Measurements from ENCODE around the gene PYROXD2.
A peak's percentile ranks its signal among the peaks of the same experiment; 100 is the strongest.

PYROXD2 gene

DNA sequence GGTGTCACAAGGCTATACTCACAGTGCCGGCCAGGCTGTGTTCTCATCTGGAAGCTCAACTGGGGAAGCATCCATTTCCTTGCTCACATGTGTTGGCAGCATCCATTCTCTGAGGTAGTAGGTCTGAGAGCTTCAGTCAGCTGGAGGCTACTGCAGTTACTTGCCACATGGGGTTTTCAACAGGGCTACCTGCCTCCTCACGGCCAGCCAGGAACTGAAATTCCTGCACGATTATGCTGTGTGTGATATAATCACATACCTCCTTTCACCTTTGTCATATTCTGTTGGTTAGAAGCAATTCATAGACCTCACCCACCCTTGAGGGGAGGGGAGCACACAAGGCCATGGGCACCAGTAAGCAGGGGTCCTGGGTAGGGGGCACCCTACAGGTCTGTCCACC, 37.4 kb downstream of the PYROXD2 start:
- no peak for DNase-seq (ENCODE audit: low read depth)
- H3K4me3 ChIP-seq (ENCODE audit: control insufficient read depth, low read depth, low read length): no peak overlapping the region
- TF ChIP-seq, protein P1, sequence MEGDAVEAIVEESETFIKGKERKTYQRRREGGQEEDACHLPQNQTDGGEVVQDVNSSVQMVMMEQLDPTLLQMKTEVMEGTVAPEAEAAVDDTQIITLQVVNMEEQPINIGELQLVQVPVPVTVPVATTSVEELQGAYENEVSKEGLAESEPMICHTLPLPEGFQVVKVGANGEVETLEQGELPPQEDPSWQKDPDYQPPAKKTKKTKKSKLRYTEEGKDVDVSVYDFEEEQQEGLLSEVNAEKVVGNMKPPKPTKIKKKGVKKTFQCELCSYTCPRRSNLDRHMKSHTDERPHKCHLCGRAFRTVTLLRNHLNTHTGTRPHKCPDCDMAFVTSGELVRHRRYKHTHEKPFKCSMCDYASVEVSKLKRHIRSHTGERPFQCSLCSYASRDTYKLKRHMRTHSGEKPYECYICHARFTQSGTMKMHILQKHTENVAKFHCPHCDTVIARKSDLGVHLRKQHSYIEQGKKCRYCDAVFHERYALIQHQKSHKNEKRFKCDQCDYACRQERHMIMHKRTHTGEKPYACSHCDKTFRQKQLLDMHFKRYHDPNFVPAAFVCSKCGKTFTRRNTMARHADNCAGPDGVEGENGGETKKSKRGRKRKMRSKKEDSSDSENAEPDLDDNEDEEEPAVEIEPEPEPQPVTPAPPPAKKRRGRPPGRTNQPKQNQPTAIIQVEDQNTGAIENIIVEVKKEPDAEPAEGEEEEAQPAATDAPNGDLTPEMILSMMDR (IDR thresholded peaks at IDR 0.05; ENCODE audit: control insufficient read depth, insufficient read depth, low read depth, low read length, missing control alignments): no peak

DNA sequence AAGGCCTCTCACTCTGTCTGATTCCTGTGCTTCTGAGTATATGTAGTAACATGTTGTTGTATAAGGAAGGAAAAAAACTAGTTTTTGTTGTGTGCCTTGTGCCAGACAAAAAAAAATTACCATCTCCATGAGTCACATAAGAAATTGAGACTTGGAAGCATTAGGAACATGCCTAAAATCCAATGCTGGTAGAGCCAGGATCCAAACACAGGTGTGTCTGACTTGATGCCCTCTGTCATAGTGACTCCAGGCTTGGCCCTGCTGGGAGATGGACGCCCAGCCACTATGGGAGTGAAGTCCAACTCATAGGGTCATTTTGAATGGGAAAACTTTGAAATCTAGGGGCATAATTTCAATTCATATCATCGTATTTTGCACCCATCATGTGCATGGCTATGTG, 38.0 kb downstream of the PYROXD2 start:
- H3K4me3 ChIP-seq (ENCODE audit: control insufficient read depth, low read depth, low read length): no peak overlapping the region
- TF ChIP-seq, protein P1 (IDR thresholded peaks at IDR 0.05; ENCODE audit: control insufficient read depth, insufficient read depth, low read depth, low read length, missing control alignments): no peak
- no peak for DNase-seq (ENCODE audit: low read depth)

- DNase-seq (ENCODE audit: low read depth): no peak
- TF ChIP-seq, protein P1 (IDR thresholded peaks at IDR 0.05; ENCODE audit: control insufficient read depth, insufficient read depth, low read depth, low read length, missing control alignments): no peak
Observed at GRCh38 chr10:98376485-98376884, 38.5 kb downstream of the PYROXD2 start.

DNA sequence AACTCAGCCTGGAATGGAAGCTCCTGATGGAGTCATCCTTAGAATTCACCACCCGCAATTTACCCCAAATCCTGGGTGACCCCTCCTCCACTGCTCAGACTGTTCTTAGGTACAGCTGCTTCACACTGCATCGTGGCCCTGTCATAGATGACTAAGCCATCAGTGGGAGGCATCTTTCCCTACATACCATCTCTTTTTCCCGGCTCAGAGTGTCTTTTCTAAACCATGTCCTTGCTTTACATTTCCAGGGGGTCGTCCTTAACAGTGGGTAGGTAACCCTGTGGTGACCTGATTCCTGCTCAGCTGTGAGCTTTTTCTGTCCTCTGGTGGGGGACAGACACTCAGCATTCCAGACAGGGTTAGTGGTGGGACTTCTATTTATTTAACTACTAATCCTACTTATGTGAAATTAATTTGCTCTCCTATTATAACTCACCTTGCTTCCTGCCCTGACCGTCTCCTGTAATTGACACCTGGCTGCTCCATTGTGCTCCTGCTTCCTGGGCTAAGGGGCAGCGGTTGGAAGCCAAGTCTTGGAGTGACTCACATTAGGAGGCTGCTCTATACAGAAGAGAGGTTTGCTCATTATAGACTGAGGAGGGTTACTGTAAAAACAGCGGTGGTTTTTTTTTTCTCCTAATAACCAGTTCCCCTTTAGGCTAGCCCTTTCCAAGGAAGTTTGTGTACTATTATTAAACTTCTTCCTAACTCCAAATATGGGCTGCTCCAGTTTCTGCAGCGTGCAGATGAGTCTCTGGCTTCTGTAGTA, 40.6 kb downstream of the PYROXD2 start:
- TF ChIP-seq, protein P1 (IDR thresholded peaks at IDR 0.05; ENCODE audit: control insufficient read depth, insufficient read depth, low read depth, low read length, missing control alignments): no peak
- DNase-seq (ENCODE audit: low read depth): peak; percentile 20
- H3K4me3 ChIP-seq (ENCODE audit: control insufficient read depth, low read depth, low read length): no peak overlapping the region

More at GRCh38 chr10:98376485-98376884, 38.5 kb downstream of the PYROXD2 start:
- H3K4me3 ChIP-seq (ENCODE audit: control insufficient read depth, low read depth, low read length): no peak overlapping the region

DNA sequence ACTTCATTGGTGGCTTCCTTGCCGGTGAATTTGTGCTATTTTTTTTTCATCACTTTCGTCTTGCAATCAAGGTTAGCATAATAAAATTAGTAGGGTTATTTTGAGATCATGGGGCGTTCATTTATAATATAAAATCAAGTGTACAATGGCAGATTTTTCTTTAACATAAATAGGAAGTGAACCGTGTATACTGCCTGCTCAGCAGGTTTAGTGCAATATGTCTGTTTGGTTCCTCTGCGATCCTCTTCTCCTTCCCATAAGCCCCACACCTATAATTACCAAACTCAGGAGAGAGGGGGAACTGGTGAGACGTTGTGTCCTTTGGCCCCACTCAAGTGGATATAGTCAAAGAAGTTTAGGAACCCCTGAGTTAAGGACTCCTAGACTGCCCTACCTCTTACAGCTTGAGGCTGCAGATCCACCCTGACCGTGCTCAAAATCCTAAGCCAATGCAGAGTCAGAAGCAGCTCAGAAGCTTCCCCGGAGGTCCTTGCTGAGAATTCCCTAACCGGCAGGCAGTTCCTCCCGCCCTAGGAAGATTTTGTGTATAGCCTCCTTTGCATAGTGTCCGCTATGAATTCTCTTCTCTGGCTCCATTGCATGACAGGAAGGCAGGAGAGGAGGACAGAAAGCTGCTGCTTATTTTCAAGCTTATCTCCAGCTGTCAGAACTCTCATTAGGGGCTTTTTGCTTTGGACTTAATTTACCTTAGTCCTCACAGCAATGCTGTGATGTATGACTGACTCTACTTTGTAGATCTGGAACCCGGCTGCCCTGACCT, 41.5 kb downstream of the PYROXD2 start:
- H3K4me3 ChIP-seq (ENCODE audit: control insufficient read depth, low read depth, low read length): no peak overlapping the region
- DNase-seq (ENCODE audit: low read depth): no peak
- TF ChIP-seq, protein P1 (IDR thresholded peaks at IDR 0.05; ENCODE audit: control insufficient read depth, insufficient read depth, low read depth, low read length, missing control alignments): no peak

DNA sequence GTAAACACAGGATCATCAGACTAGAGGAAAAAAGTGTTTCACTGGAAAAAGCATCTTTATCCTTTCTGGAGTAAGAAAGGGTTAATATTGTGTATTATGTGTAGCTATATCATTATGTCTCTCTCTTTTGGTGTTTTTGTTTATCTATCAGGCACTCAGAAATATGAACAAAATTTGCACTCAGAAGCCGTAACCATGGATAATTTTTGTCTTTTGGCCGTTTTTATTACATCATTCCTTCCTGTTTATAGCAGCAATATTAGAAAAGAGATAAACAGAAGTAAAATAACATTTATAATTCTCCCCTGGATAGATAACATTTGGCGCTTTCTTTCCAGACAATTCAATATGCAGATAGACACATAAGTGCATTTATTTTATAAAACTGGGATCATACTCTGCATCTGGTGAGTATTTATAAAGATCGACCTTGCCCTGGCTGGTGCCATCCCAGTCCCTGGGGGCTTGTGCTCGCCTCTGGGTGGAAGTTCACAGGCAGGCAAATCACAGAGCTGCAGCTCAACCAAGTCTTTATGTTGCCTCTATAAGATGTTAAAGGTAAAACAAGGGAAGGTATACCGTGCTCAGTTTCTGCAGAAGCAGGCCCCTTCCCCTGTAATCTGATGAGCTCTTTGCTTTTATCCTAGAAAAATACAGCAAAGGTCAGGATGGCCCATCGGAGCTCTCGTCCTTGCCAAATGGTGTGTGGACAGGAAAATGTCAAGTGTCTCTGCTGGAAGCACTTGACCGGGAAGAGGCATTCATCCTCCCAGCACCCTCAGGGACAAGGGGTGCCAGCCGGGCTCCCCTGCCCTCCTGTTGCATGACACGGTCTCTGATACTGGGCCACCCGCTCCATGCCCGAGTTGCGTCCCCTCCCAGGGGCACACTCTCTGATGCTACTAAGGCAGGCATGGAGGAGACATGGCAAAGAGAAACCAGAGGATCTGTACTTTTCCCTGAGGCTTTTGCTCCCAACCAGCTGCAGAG, 43.9 kb downstream of the PYROXD2 start:
- TF ChIP-seq, protein P1 (IDR thresholded peaks at IDR 0.05; ENCODE audit: control insufficient read depth, insufficient read depth, low read depth, low read length, missing control alignments): no peak

More for the DNA sequence above, 43.9 kb downstream of the PYROXD2 start:
- no peak overlapping the region for H3K4me3 ChIP-seq (ENCODE audit: control insufficient read depth, low read depth, low read length)
- no peak for DNase-seq (ENCODE audit: low read depth)
